ENCODE results near the gene CLNS1A. TPM values are rescaled to one million over a fixed set of nuclear protein-coding genes. Genes with fewer than 3 reads are reported as not detected.

CLNS1A gene
- total RNA-seq, 1 experiment from 2014 or later: 361 TPM

- H3K27ac ChIP-seq (ENCODE audit: low read length): no peak overlapping the region
- ATAC-seq: no peak
- no peaks in the 10 kb centered on the region for H3K4me1 ChIP-seq (ENCODE audit: insufficient read depth, low read length)
- CTCF ChIA-PET: no interaction called here
- peaks cover 73% of the 10 kb centered on the region for H3K79me2 ChIP-seq (ENCODE audit: low read length)
- no peak for DNase-seq
- H4K20me1 ChIP-seq (ENCODE audit: low read length): peaks cover 9% of the 10 kb centered on the region; the same call in 1 of the 2 replicates
- TF ChIP-seq, protein P1, sequence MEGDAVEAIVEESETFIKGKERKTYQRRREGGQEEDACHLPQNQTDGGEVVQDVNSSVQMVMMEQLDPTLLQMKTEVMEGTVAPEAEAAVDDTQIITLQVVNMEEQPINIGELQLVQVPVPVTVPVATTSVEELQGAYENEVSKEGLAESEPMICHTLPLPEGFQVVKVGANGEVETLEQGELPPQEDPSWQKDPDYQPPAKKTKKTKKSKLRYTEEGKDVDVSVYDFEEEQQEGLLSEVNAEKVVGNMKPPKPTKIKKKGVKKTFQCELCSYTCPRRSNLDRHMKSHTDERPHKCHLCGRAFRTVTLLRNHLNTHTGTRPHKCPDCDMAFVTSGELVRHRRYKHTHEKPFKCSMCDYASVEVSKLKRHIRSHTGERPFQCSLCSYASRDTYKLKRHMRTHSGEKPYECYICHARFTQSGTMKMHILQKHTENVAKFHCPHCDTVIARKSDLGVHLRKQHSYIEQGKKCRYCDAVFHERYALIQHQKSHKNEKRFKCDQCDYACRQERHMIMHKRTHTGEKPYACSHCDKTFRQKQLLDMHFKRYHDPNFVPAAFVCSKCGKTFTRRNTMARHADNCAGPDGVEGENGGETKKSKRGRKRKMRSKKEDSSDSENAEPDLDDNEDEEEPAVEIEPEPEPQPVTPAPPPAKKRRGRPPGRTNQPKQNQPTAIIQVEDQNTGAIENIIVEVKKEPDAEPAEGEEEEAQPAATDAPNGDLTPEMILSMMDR (conservative IDR thresholded peaks at IDR 0.05; ENCODE audit: low read depth, low read length): no peak
- no peak for TF ChIP-seq EZH2 (IDR thresholded peaks at IDR 0.05; ENCODE audit: low read length, unreplicated experiment)
- no peak overlapping the region for H2AFZ ChIP-seq (ENCODE audit: low read length)
- H3K4me2 ChIP-seq (ENCODE audit: low read length): no peak overlapping the region
- intact Hi-C loops (cut with micrococcal nuclease): no loop called here
- no peaks in the 10 kb centered on the region for H3K9me2 ChIP-seq (replicated peaks; ENCODE audit: low read length)
- no peaks in the 10 kb centered on the region for H3F3A ChIP-seq (ENCODE audit: low read length, unreplicated experiment)
- H3K27me3 ChIP-seq (ENCODE audit: low read length): no peaks in the 10 kb centered on the region
- no peak overlapping the region for H3K4me3 ChIP-seq (ENCODE audit: low read length)
- no TSS peak for BruUV-seq (replicated peaks)
- no peak overlapping the region for H3K9ac ChIP-seq (ENCODE audit: low read length)
- H3K9me3 ChIP-seq (ENCODE audit: low read length): no peaks in the 10 kb centered on the region
- peaks cover 40% of the 10 kb centered on the region for H3K36me3 ChIP-seq (ENCODE audit: low read depth, low read length)
- POLR2A ChIA-PET (ENCODE audit: unreplicated experiment): interaction anchor here (0.6 kb wide), 1 partner anchor 28 kb away, joined by 4 read pairs; no protein-coding TSS in a partner anchor
These were observed 7.4 kb downstream of the CLNS1A start for GRCh38 chr11:77630157-77630710.

DNA sequence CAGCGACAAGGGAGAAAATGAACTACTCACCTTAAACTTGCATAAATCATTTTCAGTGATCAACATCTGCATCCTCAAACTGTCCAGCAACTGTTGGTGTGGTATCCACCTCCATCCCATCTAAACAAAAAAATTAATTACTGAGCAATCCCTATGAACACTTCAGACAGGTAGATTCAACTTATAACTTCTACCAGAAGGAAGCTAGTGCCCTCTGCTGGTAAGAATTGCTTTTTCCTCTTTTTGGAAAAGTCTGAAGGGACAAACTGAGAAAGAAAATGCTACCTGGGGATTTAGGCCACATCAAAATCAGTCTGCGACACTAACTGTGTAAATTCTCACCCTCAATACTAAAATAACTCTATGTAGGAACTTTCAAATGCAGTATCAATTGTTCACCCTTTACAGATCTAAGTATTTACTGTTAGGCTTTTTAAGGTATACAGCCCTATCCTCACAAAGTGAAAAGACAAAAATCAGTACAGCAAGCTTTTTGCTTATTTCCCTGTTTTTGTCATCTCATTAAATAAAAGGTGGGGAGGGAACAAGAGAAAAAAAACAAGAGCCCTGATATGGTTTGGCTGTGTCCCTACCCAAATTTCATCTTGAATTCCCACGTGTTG is 17.9 kb downstream of the CLNS1A start:
- peak; percentile 92 for DNase-seq
- H3K79me2 ChIP-seq (ENCODE audit: low read length): no peaks in the 10 kb centered on the region
- peak; percentile 57 for ATAC-seq
- no peak overlapping the region for H3K4me2 ChIP-seq (ENCODE audit: low read length)
- H3K36me3 ChIP-seq (ENCODE audit: low read depth, low read length): peaks cover 55% of the 10 kb centered on the region
- H2AFZ ChIP-seq (ENCODE audit: low read length): no peak overlapping the region
- H4K20me1 ChIP-seq (ENCODE audit: low read length): no peaks in the 10 kb centered on the region
- no peak overlapping the region for H3K4me3 ChIP-seq (ENCODE audit: low read length)
- H3K4me1 ChIP-seq (ENCODE audit: insufficient read depth, low read length): no peaks in the 10 kb centered on the region
- ChIA-PET POLR2A (ENCODE audit: unreplicated experiment) (no interaction called here), CTCF (interaction anchor here (0.6 to 0.9 kb wide), 4 partner anchors 70 to 424 kb away, joined by 3 to 4 read pairs (median 3); partner anchors contain the start of gene INTS4)
- H3K27me3 ChIP-seq (ENCODE audit: low read length): no peaks in the 10 kb centered on the region
- no peak for TF ChIP-seq EZH2 (IDR thresholded peaks at IDR 0.05; ENCODE audit: low read length, unreplicated experiment)
- no peak for TF ChIP-seq EZH2phosphoT487 (IDR thresholded peaks at IDR 0.05; ENCODE audit: borderline replicate concordance, low read length)
- TF ChIP-seq, protein P1 (conservative IDR thresholded peaks at IDR 0.05; ENCODE audit: low read depth, low read length): peak; percentile 93
- no peak overlapping the region for H3K9ac ChIP-seq (ENCODE audit: low read length)
- H3K9me2 ChIP-seq (replicated peaks; ENCODE audit: low read length): no peaks in the 10 kb centered on the region
- intact Hi-C loops (cut with micrococcal nuclease): loop anchor here (2.0 kb wide), 2 partner anchors 63 to 425 kb away; no protein-coding TSS in a partner anchor
- no peak overlapping the region for H3K27ac ChIP-seq (ENCODE audit: low read length)
- H3K9me3 ChIP-seq (ENCODE audit: low read length): no peaks in the 10 kb centered on the region
- no peaks in the 10 kb centered on the region for H3F3A ChIP-seq (ENCODE audit: low read length, unreplicated experiment)
- BruUV-seq (replicated peaks): no TSS peak

DNA sequence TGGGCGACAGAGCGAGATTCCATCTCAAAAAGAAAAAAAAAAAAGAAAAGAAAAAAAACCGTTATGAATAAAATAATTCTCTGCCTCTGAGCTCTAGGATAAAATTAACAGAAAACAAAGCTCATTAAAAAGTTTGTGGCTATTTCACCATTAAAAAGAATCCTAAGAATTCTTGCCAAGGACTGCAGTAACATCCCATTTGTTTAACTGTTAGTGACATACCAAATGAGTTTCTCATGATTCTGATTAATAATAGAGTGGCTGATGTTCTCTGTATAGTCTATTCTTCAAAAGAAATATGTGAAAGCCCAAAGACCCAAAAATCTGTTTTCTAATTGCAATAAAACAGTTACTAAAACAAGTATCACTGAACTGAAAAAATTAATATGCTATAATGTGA is 19.7 kb downstream of the CLNS1A start:
- CTCF ChIA-PET: no interaction called here
- no peak for DNase-seq
- Histone ChIP-seq H3K27ac (ENCODE audit: low read length) (no peak overlapping the region), H3K4me1 (ENCODE audit: insufficient read depth, low read length) (no peaks in the 10 kb centered on the region), H4K20me1 (ENCODE audit: low read length) (no peaks in the 10 kb centered on the region), H3K36me3 (ENCODE audit: low read depth, low read length) (peaks cover 53% of the 10 kb centered on the region), H3K9me2 (replicated peaks; ENCODE audit: low read length) (no peaks in the 10 kb centered on the region), H3K4me3 (ENCODE audit: low read length) (no peak overlapping the region), H3K27me3 (ENCODE audit: low read length) (no peaks in the 10 kb centered on the region), H3K9me3 (ENCODE audit: low read length) (no peaks in the 10 kb centered on the region), H2AFZ (ENCODE audit: low read length) (no peak overlapping the region), H3K79me2 (ENCODE audit: low read length) (no peaks in the 10 kb centered on the region), H3K9ac (ENCODE audit: low read length) (no peak overlapping the region), H3F3A (ENCODE audit: low read length, unreplicated experiment) (no peaks in the 10 kb centered on the region), H3K4me2 (ENCODE audit: low read length) (no peak overlapping the region)
- intact Hi-C loops (cut with micrococcal nuclease): loop anchor here (2.0 kb wide), 2 partner anchors 61 to 423 kb away; no protein-coding TSS in a partner anchor
- ATAC-seq: no peak
- no TSS peak for BruUV-seq (replicated peaks)
- TF ChIP-seq EZH2 (IDR thresholded peaks at IDR 0.05; ENCODE audit: low read length, unreplicated experiment) (no peak), EZH2phosphoT487 (IDR thresholded peaks at IDR 0.05; ENCODE audit: borderline replicate concordance, low read length) (no peak)
- TF ChIP-seq, protein P1 (conservative IDR thresholded peaks at IDR 0.05; ENCODE audit: low read depth, low read length): no peak
- POLR2A ChIA-PET (ENCODE audit: unreplicated experiment): no interaction called here

Measured in PC-3 (cell line).